Kidney (tissue), 14 donors: ENCODE measurements around the gene BANF2. TPM values are rescaled to one million over a fixed set of nuclear protein-coding genes. Genes with fewer than 3 reads are reported as not detected.

Source experiments
- DNase-seq, 5 donors: peaks; one replicate each; pipeline ENCODE4 v3.0.0-alpha.2; 2013 to 2020
- FAIRE-seq: peaks from 2 replicates; lab custom pipeline; 2012; peaks lifted over from hg19 to GRCh38; lab: Jason Lieb, UNC
- H3K27ac ChIP-seq, 2 donors: one replicate each; pipeline ENCODE4 v1.7.0; 2013; ENCODE audit warnings: low read depth in 2 of 2, low read length in 2 of 2, inconsistent platforms in 1 of 2
- H3K27me3 ChIP-seq: one replicate; pipeline ENCODE4 v1.7.1; 2013; ENCODE audit warnings: low read length, inconsistent platforms; ENCODE audit not compliant: control insufficient read depth, insufficient read depth
- H3K36me3 ChIP-seq, 3 donors: one replicate each; pipeline versions ENCODE4 v1.7.0 to v1.7.1; 2013; ENCODE audit warnings: low read length in 3 of 3, control low read depth in 1 of 3, inconsistent platforms in 1 of 3; ENCODE audit not compliant: insufficient read depth in 3 of 3, control insufficient read depth in 2 of 3
- H3K4me1 ChIP-seq, 3 donors: one replicate each; pipeline versions ENCODE4 v1.7.0 to v1.7.1; 2013; ENCODE audit warnings: low read length in 3 of 3, inconsistent platforms in 1 of 3, low read depth in 1 of 3; ENCODE audit not compliant: control insufficient read depth in 2 of 3, insufficient read depth in 2 of 3
- H3K4me3 ChIP-seq, 3 donors: one replicate each; pipeline versions ENCODE4 v1.7.0 to v1.8.1; 2013; ENCODE audit warnings: low read length in 3 of 3, control low read depth in 1 of 3, inconsistent platforms in 1 of 3
- H3K9ac ChIP-seq, 3 donors: one replicate each; pipeline versions ENCODE4 v1.7.0 to v1.7.1; 2013; ENCODE audit warnings: low read length in 3 of 3, control low read depth in 1 of 3, inconsistent platforms in 1 of 3
- H3K9me3 ChIP-seq, 3 donors: one replicate each; pipeline versions ENCODE4 v1.7.0 to v1.7.1; 2013; ENCODE audit warnings: low read length in 3 of 3, control low read depth in 1 of 3, inconsistent platforms in 1 of 3; ENCODE audit not compliant: control insufficient read depth in 2 of 3, insufficient read depth in 1 of 3
- CTCF ChIP-seq: IDR thresholded peaks from 3 replicates; pipeline ENCODE4 v1.5.1; 2012; ENCODE audit warnings: mild to moderate bottlenecking, moderate library complexity, borderline replicate concordance; ENCODE audit not compliant: insufficient read depth; ENCODE audit errors: extremely low read depth
- intact Hi-C: fragments of 100-400 bp; cut with DNase I; formaldehyde crosslinking; loops from one replicate; pipeline ENCODE4 v1.11.1; 2022
- polyA plus RNA-seq: library from polyadenylated mRNA; stranded (reverse); fragments of 350-450 nt; fragmentation: Illumina TruSeq; extraction: RNeasy Lipid Tissue Mini Kit (QIAGEN cat#74804); gene quantifications from one replicate; pipeline ENCODE4 v1.2.3, GENCODE V29; 2014; ENCODE audit warnings: low read depth, low replicate concordance; ENCODE audit not compliant: insufficient read depth
- total RNA-seq: library from RNA; stranded (reverse); fragmentation: NEBNext Ultra II Directional; extraction: Animal tissue kit (Norgen Biotek cat#: 25700); gene quantifications from one replicate; pipeline ENCODE4 v1.2.1, GENCODE V29; 2021
- donor health status: control.
- donor health status: control.
- donor health status: control.
- donor health status: control.
- donor health status: control.
- donor health status: DM: yes; HTN: yes; CAD: no.
- donor health status: Normal renal cell carcinoma (clear cell type).

BANF2 gene
- total and polyA plus RNA-seq, 2 donors from 2014 or later: not detected

GRCh38 chr20:17671565-17671964, 28.2 kb upstream of the BANF2 start:
- intact Hi-C loops: no loop called here
- no peak for DNase-seq
- Histone ChIP-seq H3K4me3 (no peak overlapping the region), H3K27ac (no peak overlapping the region), H3K9ac (no peak overlapping the region), H3K27me3 (no peaks in the 10 kb centered on the region), H3K9me3 (no peaks in the 10 kb centered on the region), H3K36me3 (peaks cover 2 to 9% (median 2%) of the 10 kb centered on the region in 3 donors), H3K4me1 (peaks cover 0 to 2% (median 0%) of the 10 kb centered on the region in 3 donors)
- FAIRE-seq: no peak
- TF ChIP-seq CTCF: no peak

GRCh38 chr20:17673084-17673483, 26.7 kb upstream of the BANF2 start:
- H3K27me3 ChIP-seq: no peaks in the 10 kb centered on the region
- DNase-seq (no peak), FAIRE-seq (no peak)
- TF ChIP-seq CTCF: no peak
- intact Hi-C loops: no loop called here
- no peak overlapping the region for H3K9ac ChIP-seq
- no peak overlapping the region for H3K4me3 ChIP-seq
- H3K4me1 ChIP-seq: peaks cover 0 to 2% (median 0%) of the 10 kb centered on the region in 3 donors
- H3K27ac ChIP-seq: no peak overlapping the region
- H3K9me3 ChIP-seq: no peaks in the 10 kb centered on the region
- peaks cover 2 to 9% (median 2%) of the 10 kb centered on the region in 3 donors for H3K36me3 ChIP-seq

- H3K27ac ChIP-seq: no peak overlapping the region
- H3K9ac ChIP-seq: no peak overlapping the region
- H3K9me3 ChIP-seq: no peaks in the 10 kb centered on the region
- H3K4me1 ChIP-seq: peaks cover 0 to 8% (median 6%) of the 10 kb centered on the region in 3 donors
- H3K4me3 ChIP-seq: no peak overlapping the region
- intact Hi-C loops: no loop called here
- DNase-seq (no peak), FAIRE-seq (no peak)
- no peaks in the 10 kb centered on the region for H3K27me3 ChIP-seq
- TF ChIP-seq CTCF: no peak
- H3K36me3 ChIP-seq: peaks cover 2 to 14% (median 2%) of the 10 kb centered on the region in 3 donors
Measured at GRCh38 chr20:17674722-17675518, 24.8 kb upstream of the BANF2 start.
